Measurements from ENCODE around the gene ABCB11. TPM values are rescaled to one million over a fixed set of nuclear protein-coding genes. Genes with fewer than 3 reads are reported as not detected.

The ABCB11 gene
- total RNA-seq, 1 donor from 2014 or later, result 0.16 TPM

GRCh38 chr2:169007356-169007755 lies 23.8 kb downstream of the ABCB11 start:
- no peak for DNase-seq

GRCh38 chr2:169006665-169007064 lies 24.5 kb downstream of the ABCB11 start:
- DNase-seq, result no peak

- DNase-seq, result no peak
These were observed 25.1 kb downstream of the ABCB11 start for GRCh38 chr2:169005994-169006393.

- DNase-seq, result no peak
These were observed 26.0 kb downstream of the ABCB11 start for GRCh38 chr2:169005080-169005598.

- no peak for DNase-seq
These were observed 28.9 kb downstream of the ABCB11 start for GRCh38 chr2:169002161-169002738.

- no peak for DNase-seq
These were observed 29.9 kb downstream of the ABCB11 start for GRCh38 chr2:169001116-169001815.

GRCh38 chr2:168999668-169000213 lies 31.4 kb downstream of the ABCB11 start:
- no peak for DNase-seq

GRCh38 chr2:168998609-168999211 lies 32.4 kb downstream of the ABCB11 start:
- no peak for DNase-seq

GRCh38 chr2:168997794-168998193 lies 33.3 kb downstream of the ABCB11 start:
- no peak for DNase-seq

GRCh38 chr2:168997118-168997521 lies 34.0 kb downstream of the ABCB11 start:
- DNase-seq, result no peak

GRCh38 chr2:168995744-168996143 lies 35.4 kb downstream of the ABCB11 start:
- DNase-seq, result no peak

GRCh38 chr2:168993538-168993937 lies 37.6 kb downstream of the ABCB11 start:
- no peak for DNase-seq

- DNase-seq, result no peak
These were observed 38.4 kb downstream of the ABCB11 start for GRCh38 chr2:168992591-168993349.

- DNase-seq, result no peak
These were observed 39.1 kb downstream of the ABCB11 start for GRCh38 chr2:168992026-168992425.

- no peak for DNase-seq
These were observed 42.4 kb downstream of the ABCB11 start for GRCh38 chr2:168988755-168989154.

GRCh38 chr2:168986398-168986943 lies 44.7 kb downstream of the ABCB11 start:
- no peak for DNase-seq

GRCh38 chr2:168981651-168982050 lies 49.5 kb downstream of the ABCB11 start:
- no peak for DNase-seq

GRCh38 chr2:168978461-168978861 lies 52.7 kb downstream of the ABCB11 start:
- no peak for DNase-seq

GRCh38 chr2:168977608-168978007 lies 53.5 kb downstream of the ABCB11 start:
- no peak for DNase-seq

GRCh38 chr2:168976034-168976654 lies 55.0 kb downstream of the ABCB11 start:
- no peak for DNase-seq

- DNase-seq, result no peak
These were observed 56.7 kb downstream of the ABCB11 start for GRCh38 chr2:168974428-168974827.

- DNase-seq, result no peak
These were observed 59.9 kb downstream of the ABCB11 start for GRCh38 chr2:168971261-168971660.
